Measurements from ENCODE around the gene MICAL3.

The MICAL3 gene

GRCh38 chr22:17739196-17739975, 285.0 kb downstream of the MICAL3 start:
- DNase-seq: no peak

GRCh38 chr22:17738386-17739128, 285.8 kb downstream of the MICAL3 start:
- DNase-seq: no peak

Measured in stimulated activated naive CD4-positive, alpha-beta T cell (primary cell).